Upper lobe of right lung (tissue), 1 donor: ENCODE measurements around the gene PROKR2. TPM values are rescaled to one million over a fixed set of nuclear protein-coding genes. Genes with fewer than 3 reads are reported as not detected.

Experiments
- ATAC-seq: fragments of 200-7000 bp; cut with Tn5 transposase; one replicate; pipeline ENCODE4 v1.9.1; 2020; ENCODE audit warnings: mild to moderate bottlenecking, moderate library complexity
- DNase-seq: peaks from one replicate; pipeline ENCODE4 v3.0.0-alpha.2; 2020
- H3K27ac ChIP-seq: fragments of 200-600 bp; one replicate; pipeline ENCODE4 v1.8.0; 2022
- H3K27me3 ChIP-seq: fragments of 200-600 bp; one replicate; pipeline ENCODE4 v1.8.0; 2022; ENCODE audit warnings: mild to moderate bottlenecking
- H3K36me3 ChIP-seq: fragments of 200-600 bp; one replicate; pipeline ENCODE4 v1.8.0; 2022
- H3K4me1 ChIP-seq: fragments of 200-600 bp; one replicate; pipeline ENCODE4 v1.8.0; 2022
- H3K4me3 ChIP-seq: fragments of 200-600 bp; one replicate; pipeline ENCODE4 v1.8.0; 2022; ENCODE audit warnings: mild to moderate bottlenecking
- H3K9me3 ChIP-seq: fragments of 200-600 bp; one replicate; pipeline ENCODE4 v1.8.0; 2022
- intact Hi-C: fragments of 100-400 bp; cut with DNase I; formaldehyde crosslinking; loops from one replicate; pipeline ENCODE4 v1.11.0; 2022
- total RNA-seq: library from RNA; stranded (reverse); fragmentation: NEBNext Ultra II Directional; extraction: Animal tissue kit (Norgen Biotek cat#: 25700); gene quantifications from one replicate; pipeline ENCODE4 v1.2.1, GENCODE V29; 2021
- TF ChIP-seq, protein P1 (sequence below): fragments of 200-600 bp; IDR thresholded peaks from one replicate; pipeline ENCODE4 v1.8.0; 2022; ENCODE audit warnings: antibody characterized with exemption
- donor health status: DM: no; HTN: yes; CAD: no; lungs with severe emphysema.

Gene PROKR2
- total RNA-seq, 1 donor from 2014 or later = not detected

DNA sequence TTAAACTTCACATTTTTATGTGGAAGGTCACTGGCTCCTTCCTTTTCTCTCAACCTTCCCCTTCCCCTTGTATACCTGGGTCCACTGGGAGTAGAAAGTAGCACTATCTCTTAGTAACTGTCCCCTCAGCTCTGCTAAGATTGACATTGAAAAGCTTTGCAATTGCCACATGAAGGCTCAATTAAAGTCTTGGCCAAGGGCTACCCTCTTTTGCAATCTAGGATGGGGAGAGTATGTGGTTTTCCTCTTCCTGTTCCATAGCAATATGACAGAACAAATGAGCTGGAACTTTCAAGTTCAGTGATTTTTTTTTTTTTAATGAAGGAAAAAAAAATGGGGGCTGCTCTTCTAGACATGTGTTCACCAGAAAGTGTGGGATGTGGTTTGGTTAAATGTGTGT, 37.1 kb downstream of the PROKR2 start:
- TF ChIP-seq, protein P1, sequence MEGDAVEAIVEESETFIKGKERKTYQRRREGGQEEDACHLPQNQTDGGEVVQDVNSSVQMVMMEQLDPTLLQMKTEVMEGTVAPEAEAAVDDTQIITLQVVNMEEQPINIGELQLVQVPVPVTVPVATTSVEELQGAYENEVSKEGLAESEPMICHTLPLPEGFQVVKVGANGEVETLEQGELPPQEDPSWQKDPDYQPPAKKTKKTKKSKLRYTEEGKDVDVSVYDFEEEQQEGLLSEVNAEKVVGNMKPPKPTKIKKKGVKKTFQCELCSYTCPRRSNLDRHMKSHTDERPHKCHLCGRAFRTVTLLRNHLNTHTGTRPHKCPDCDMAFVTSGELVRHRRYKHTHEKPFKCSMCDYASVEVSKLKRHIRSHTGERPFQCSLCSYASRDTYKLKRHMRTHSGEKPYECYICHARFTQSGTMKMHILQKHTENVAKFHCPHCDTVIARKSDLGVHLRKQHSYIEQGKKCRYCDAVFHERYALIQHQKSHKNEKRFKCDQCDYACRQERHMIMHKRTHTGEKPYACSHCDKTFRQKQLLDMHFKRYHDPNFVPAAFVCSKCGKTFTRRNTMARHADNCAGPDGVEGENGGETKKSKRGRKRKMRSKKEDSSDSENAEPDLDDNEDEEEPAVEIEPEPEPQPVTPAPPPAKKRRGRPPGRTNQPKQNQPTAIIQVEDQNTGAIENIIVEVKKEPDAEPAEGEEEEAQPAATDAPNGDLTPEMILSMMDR = no peak
- no peaks in the 10 kb centered on the region for H3K27me3 ChIP-seq
- H3K4me3 ChIP-seq = no peak overlapping the region

DNA sequence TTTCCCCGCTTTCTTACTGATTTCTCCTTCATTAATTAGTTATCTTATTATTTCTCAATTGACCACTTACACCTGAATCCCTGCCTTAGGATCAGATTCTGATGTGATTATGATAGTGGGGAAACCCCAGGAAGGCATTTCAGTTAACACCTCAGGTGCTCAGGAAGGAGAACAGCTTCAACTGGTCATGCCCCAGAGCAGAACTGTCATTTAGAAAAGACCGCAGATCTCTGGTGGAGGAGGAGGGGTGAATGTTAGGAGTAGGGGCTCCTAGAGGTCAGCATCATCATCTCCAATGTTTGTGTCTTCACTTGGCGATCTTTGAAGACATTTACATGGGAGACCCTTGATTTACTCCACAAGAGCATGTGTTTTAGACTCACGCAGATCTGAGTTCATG, 44.5 kb downstream of the PROKR2 start:
- H3K27ac ChIP-seq = no peak overlapping the region
- H3K4me1 ChIP-seq = no peaks in the 10 kb centered on the region
- no peaks in the 10 kb centered on the region for H3K27me3 ChIP-seq
- no peak overlapping the region for H3K4me3 ChIP-seq
- ATAC-seq (no peak), DNase-seq (no peak)
- no peaks in the 10 kb centered on the region for H3K9me3 ChIP-seq
- H3K36me3 ChIP-seq = no peaks in the 10 kb centered on the region
- TF ChIP-seq, protein P1 = no peak
- intact Hi-C loops = no loop called here

More for the DNA sequence above, 37.1 kb downstream of the PROKR2 start:
- H3K9me3 ChIP-seq = no peaks in the 10 kb centered on the region
- no peaks in the 10 kb centered on the region for H3K36me3 ChIP-seq
- ATAC-seq (no peak), DNase-seq (no peak)
- intact Hi-C loops = no loop called here
- H3K4me1 ChIP-seq = no peaks in the 10 kb centered on the region
- H3K27ac ChIP-seq = no peak overlapping the region

DNA sequence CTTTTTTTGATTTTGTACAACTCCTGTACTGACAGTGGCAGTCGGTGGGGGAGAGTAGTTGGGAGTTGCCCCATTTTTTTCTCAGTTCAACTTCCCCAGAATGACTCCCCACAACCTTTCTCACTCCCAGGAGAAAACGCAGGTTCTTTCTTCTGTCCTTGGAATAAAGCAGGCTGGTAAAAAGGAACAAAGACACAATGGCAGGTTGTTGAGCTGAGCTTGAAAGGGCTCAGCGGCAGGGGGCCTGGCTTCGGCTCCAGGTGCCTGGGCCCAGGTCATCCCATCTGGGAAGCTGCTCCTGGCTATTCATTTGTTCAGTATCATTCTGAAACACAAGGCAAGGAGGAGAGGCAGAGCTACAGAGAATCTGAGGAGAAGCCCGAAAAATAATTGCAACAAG, 46.2 kb downstream of the PROKR2 start:
- H3K4me1 ChIP-seq = no peaks in the 10 kb centered on the region
- H3K27me3 ChIP-seq = no peaks in the 10 kb centered on the region
- no peak overlapping the region for H3K27ac ChIP-seq
- intact Hi-C loops = no loop called here
- TF ChIP-seq, protein P1 = no peak
- ATAC-seq = no peak
- H3K9me3 ChIP-seq = no peaks in the 10 kb centered on the region
- no peak for DNase-seq
- H3K4me3 ChIP-seq = no peak overlapping the region
- H3K36me3 ChIP-seq = no peaks in the 10 kb centered on the region

DNA sequence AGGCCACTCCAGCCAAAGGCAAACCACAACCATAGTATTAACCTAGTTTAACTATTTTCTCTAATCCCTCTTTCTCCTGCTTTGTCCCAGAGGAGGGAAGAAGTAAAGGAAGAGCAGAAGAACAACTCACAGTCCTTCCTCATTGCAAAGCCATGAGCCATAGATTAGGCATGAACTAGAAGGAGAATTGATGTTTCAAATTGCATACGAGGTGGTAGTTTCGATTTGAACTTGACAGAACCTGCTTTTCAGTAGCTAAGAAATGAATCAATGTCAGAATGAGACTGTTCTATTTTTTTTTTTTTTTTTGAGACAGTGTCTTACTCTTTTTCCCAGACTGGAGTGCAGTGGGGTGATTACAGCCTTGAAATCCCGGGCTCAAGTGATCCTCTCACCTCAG, 48.3 kb downstream of the PROKR2 start:
- Histone ChIP-seq H3K4me3 (no peak overlapping the region), H3K9me3 (no peaks in the 10 kb centered on the region), H3K27me3 (no peaks in the 10 kb centered on the region), H3K27ac (no peak overlapping the region), H3K36me3 (no peaks in the 10 kb centered on the region), H3K4me1 (no peaks in the 10 kb centered on the region)
- intact Hi-C loops = no loop called here
- DNase-seq = no peak
- TF ChIP-seq, protein P1 = no peak
- no peak for ATAC-seq

DNA sequence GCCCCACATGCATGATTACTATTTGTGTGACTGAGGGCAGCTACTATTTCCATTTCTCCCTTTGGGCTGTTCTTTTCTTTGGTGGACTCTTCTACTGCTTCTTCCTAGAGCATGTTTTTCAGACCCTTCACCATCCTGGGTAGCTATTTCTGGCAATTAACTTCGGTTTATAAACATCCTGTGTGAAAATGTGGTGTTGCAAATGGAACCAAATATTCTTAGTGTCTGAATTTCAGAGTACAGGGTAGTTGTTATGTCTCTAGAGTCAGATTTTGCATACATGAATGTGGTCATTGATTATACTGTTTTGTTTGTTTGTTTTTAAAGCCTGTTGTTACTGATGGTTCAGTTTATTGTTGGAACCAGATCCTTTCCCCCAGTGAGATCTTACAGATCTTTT, 49.7 kb downstream of the PROKR2 start:
- no peaks in the 10 kb centered on the region for H3K36me3 ChIP-seq
- DNase-seq (no peak), ATAC-seq (no peak)
- intact Hi-C loops = no loop called here
- TF ChIP-seq, protein P1 = no peak
- H3K27ac ChIP-seq = no peak overlapping the region
- H3K27me3 ChIP-seq = no peaks in the 10 kb centered on the region
- no peaks in the 10 kb centered on the region for H3K9me3 ChIP-seq
- no peaks in the 10 kb centered on the region for H3K4me1 ChIP-seq
- H3K4me3 ChIP-seq = no peak overlapping the region

Other genes with a start within 250 kb of the PROKR2 start
- 105 TPM for gene TMEM230, start 203.9 kb downstream of the PROKR2 start, total RNA-seq
- gene PCNA, start 197.0 kb downstream of the PROKR2 start, total RNA-seq = 44.3 TPM
- 65.0 TPM for gene CDS2, start 189.9 kb downstream of the PROKR2 start, total RNA-seq